NCI-H82 treated with DMSO at 0.1 percent for 48 hours (cell line): ENCODE measurements around the gene CAMTA1.

Experiments used
- DNase-seq: peaks from one replicate; lab custom pipeline; 2025; ENCODE audit not compliant: unreplicated experiment; lab: John Stamatoyannopoulos, UW

Gene CAMTA1

GRCh38 chr1:7648761-7649384 lies 863.6 kb downstream of the CAMTA1 start:
- DNase-seq = no peak

- no peak for DNase-seq
These were observed 865.5 kb downstream of the CAMTA1 start for GRCh38 chr1:7650801-7651200.

- DNase-seq = no peak
These were observed 865.9 kb downstream of the CAMTA1 start for GRCh38 chr1:7651203-7651602.

GRCh38 chr1:7652061-7652460 lies 866.8 kb downstream of the CAMTA1 start:
- no peak for DNase-seq

- no peak for DNase-seq
These were observed 867.4 kb downstream of the CAMTA1 start for GRCh38 chr1:7652515-7653098.

GRCh38 chr1:7654725-7655124 lies 869.5 kb downstream of the CAMTA1 start:
- DNase-seq = no peak

- no peak for DNase-seq
These were observed 870.1 kb downstream of the CAMTA1 start for GRCh38 chr1:7655354-7655753.

GRCh38 chr1:7656557-7657215 lies 871.4 kb downstream of the CAMTA1 start:
- DNase-seq = no peak

- DNase-seq = no peak
These were observed 872.2 kb downstream of the CAMTA1 start for GRCh38 chr1:7657287-7658016.

GRCh38 chr1:7658099-7658498 lies 872.8 kb downstream of the CAMTA1 start:
- no peak for DNase-seq

GRCh38 chr1:7659514-7659913 lies 874.3 kb downstream of the CAMTA1 start:
- no peak for DNase-seq

- no peak for DNase-seq
These were observed 878.3 kb downstream of the CAMTA1 start for GRCh38 chr1:7663451-7664146.

- DNase-seq = no peak
These were observed 879.1 kb downstream of the CAMTA1 start for GRCh38 chr1:7664147-7664892.

- no peak for DNase-seq
These were observed 879.6 kb downstream of the CAMTA1 start for GRCh38 chr1:7664893-7665250.

- no peak for DNase-seq
These were observed 881.0 kb downstream of the CAMTA1 start for GRCh38 chr1:7666249-7666648.

- DNase-seq = no peak
These were observed 881.9 kb downstream of the CAMTA1 start for GRCh38 chr1:7667159-7667558.

- peak; percentile 28 for DNase-seq
These were observed 882.5 kb downstream of the CAMTA1 start for GRCh38 chr1:7667625-7668218.

GRCh38 chr1:7669559-7670311 lies 884.5 kb downstream of the CAMTA1 start:
- peak; percentile 35 for DNase-seq

GRCh38 chr1:7670334-7671145 lies 885.3 kb downstream of the CAMTA1 start:
- no peak for DNase-seq
